SK-N-SH (cell line): ENCODE measurements around the gene NPC1.

Experiments used
- CHD2 ChIP-seq: fragments of 150-350 bp; IDR thresholded peaks from 2 replicates; pipeline ENCODE4 v1.6.1; 2018; ENCODE audit warnings: low read length; ENCODE audit not compliant: partially characterized antibody
- ELF1 ChIP-seq: IDR thresholded peaks from 2 replicates; pipeline ENCODE4 v1.4.0; 2012
- EP300 ChIP-seq, 2 experiments: IDR thresholded peaks; 2 replicates each; pipeline versions ENCODE4 v1.4.0 to v1.6.1; 2012; ENCODE audit warnings: borderline replicate concordance in 1 of 2, low read depth in 1 of 2, low read length in 1 of 2
- FOXM1 ChIP-seq: IDR thresholded peaks from 2 replicates; pipeline ENCODE4 v1.4.0; 2012; ENCODE audit warnings: low read depth, mild to moderate bottlenecking
- GATA2 ChIP-seq: sonication (generic); formaldehyde crosslinking; IDR thresholded peaks from 2 replicates; pipeline ENCODE4 v1.5.0; 2020; ENCODE audit warnings: mild to moderate bottlenecking, missing genetic modification reagents
- MXI1 ChIP-seq: IDR thresholded peaks from 2 replicates; pipeline ENCODE4 v1.6.1; 2012; ENCODE audit warnings: mild to moderate bottlenecking, low read depth, low read length, improper control_type of control experiment
- POLR2AphosphoS5 ChIP-seq: IDR thresholded peaks from 2 replicates; pipeline ENCODE4 v1.6.1; 2012; ENCODE audit warnings: low read depth, low read length
- RCOR1 ChIP-seq: fragments of 150-350 bp; IDR thresholded peaks from 2 replicates; pipeline ENCODE4 v1.6.1; 2017; ENCODE audit warnings: antibody characterized with exemption, low read length
- TF ChIP-seq, protein P1 (sequence below): fragments of 200-600 bp; sonication (generic); IDR thresholded peaks from 2 replicates; pipeline ENCODE4 v1.6.1; 2017; ENCODE audit warnings: antibody characterized with exemption, mild to moderate bottlenecking, moderate library complexity
- TF ChIP-seq, protein P2 (sequence below): fragments of 150-350 bp; IDR thresholded peaks from 2 replicates; pipeline ENCODE4 v1.6.1; 2017; ENCODE audit warnings: antibody characterized with exemption, low read length, low read depth, borderline replicate concordance
- TF ChIP-seq, protein P3 (sequence below): IDR thresholded peaks from 2 replicates; pipeline ENCODE4 v1.4.0; 2012; ENCODE audit warnings: low read depth
- TF ChIP-seq, protein P4 (sequence below): IDR thresholded peaks from 2 replicates; pipeline ENCODE4 v1.6.1; 2012; ENCODE audit warnings: mild to moderate bottlenecking, low read depth, low read length, moderate library complexity
- TF ChIP-seq, protein P5 (sequence below): IDR thresholded peaks from 2 replicates; pipeline ENCODE4; 2012
- TF ChIP-seq, protein P6 (sequence below): IDR thresholded peaks from 2 replicates; pipeline ENCODE4 v1.4.0; 2012; ENCODE audit warnings: low read depth, borderline replicate concordance

DNA sequence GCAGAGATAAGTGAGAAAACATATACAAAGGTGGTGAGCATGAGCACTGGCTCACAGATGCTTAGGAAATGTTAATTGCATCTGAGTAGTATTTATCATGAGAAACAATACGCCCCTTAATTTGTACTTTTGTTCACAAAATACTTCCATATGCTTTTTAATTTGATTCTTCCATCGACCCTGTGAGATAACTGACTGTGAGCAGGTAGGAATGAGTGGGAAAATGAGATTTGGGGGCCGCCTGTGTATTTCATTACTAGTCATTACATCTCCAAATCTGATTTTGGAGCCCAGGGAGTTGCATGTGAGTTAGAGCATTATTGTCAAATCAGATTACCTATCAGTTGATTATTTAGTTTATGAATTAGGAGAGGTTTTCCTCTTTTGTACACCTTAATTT, 36.7 kb upstream of the NPC1 start:
- TF ChIP-seq POLR2AphosphoS5 (0 out of 2 replicates have a peak, but pooled peaks have one; percentile 17), ELF1 (no peak), EP300 (IDR thresholded peaks at IDR 0.05; ENCODE audit: borderline replicate concordance in 1 of 2, low read depth in 1 of 2, low read length in 1 of 2) (peak in 1 of 2 experiments; percentile 88; a peak in 2 of 4 replicates), FOXM1 (no peak), MXI1 (0 out of 2 replicates have a peak, but pooled peaks have one; percentile 19), CHD2 (peak; percentile 82), RCOR1 (peak; percentile 93), GATA2 (CRISPR knock-in tag) (peak; percentile 96)
- TF ChIP-seq, protein P1, sequence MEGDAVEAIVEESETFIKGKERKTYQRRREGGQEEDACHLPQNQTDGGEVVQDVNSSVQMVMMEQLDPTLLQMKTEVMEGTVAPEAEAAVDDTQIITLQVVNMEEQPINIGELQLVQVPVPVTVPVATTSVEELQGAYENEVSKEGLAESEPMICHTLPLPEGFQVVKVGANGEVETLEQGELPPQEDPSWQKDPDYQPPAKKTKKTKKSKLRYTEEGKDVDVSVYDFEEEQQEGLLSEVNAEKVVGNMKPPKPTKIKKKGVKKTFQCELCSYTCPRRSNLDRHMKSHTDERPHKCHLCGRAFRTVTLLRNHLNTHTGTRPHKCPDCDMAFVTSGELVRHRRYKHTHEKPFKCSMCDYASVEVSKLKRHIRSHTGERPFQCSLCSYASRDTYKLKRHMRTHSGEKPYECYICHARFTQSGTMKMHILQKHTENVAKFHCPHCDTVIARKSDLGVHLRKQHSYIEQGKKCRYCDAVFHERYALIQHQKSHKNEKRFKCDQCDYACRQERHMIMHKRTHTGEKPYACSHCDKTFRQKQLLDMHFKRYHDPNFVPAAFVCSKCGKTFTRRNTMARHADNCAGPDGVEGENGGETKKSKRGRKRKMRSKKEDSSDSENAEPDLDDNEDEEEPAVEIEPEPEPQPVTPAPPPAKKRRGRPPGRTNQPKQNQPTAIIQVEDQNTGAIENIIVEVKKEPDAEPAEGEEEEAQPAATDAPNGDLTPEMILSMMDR, result no peak
- TF ChIP-seq, protein P2, sequence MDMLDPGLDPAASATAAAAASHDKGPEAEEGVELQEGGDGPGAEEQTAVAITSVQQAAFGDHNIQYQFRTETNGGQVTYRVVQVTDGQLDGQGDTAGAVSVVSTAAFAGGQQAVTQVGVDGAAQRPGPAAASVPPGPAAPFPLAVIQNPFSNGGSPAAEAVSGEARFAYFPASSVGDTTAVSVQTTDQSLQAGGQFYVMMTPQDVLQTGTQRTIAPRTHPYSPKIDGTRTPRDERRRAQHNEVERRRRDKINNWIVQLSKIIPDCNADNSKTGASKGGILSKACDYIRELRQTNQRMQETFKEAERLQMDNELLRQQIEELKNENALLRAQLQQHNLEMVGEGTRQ, result no peak
- TF ChIP-seq, protein P3, sequence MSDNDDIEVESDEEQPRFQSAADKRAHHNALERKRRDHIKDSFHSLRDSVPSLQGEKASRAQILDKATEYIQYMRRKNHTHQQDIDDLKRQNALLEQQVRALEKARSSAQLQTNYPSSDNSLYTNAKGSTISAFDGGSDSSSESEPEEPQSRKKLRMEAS, result no peak
- TF ChIP-seq, protein P4, sequence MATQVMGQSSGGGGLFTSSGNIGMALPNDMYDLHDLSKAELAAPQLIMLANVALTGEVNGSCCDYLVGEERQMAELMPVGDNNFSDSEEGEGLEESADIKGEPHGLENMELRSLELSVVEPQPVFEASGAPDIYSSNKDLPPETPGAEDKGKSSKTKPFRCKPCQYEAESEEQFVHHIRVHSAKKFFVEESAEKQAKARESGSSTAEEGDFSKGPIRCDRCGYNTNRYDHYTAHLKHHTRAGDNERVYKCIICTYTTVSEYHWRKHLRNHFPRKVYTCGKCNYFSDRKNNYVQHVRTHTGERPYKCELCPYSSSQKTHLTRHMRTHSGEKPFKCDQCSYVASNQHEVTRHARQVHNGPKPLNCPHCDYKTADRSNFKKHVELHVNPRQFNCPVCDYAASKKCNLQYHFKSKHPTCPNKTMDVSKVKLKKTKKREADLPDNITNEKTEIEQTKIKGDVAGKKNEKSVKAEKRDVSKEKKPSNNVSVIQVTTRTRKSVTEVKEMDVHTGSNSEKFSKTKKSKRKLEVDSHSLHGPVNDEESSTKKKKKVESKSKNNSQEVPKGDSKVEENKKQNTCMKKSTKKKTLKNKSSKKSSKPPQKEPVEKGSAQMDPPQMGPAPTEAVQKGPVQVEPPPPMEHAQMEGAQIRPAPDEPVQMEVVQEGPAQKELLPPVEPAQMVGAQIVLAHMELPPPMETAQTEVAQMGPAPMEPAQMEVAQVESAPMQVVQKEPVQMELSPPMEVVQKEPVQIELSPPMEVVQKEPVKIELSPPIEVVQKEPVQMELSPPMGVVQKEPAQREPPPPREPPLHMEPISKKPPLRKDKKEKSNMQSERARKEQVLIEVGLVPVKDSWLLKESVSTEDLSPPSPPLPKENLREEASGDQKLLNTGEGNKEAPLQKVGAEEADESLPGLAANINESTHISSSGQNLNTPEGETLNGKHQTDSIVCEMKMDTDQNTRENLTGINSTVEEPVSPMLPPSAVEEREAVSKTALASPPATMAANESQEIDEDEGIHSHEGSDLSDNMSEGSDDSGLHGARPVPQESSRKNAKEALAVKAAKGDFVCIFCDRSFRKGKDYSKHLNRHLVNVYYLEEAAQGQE, result no peak
- TF ChIP-seq, protein P5, sequence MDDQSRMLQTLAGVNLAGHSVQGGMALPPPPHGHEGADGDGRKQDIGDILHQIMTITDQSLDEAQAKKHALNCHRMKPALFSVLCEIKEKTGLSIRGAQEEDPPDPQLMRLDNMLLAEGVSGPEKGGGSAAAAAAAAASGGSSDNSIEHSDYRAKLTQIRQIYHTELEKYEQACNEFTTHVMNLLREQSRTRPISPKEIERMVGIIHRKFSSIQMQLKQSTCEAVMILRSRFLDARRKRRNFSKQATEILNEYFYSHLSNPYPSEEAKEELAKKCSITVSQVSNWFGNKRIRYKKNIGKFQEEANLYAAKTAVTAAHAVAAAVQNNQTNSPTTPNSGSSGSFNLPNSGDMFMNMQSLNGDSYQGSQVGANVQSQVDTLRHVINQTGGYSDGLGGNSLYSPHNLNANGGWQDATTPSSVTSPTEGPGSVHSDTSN, result no peak
- TF ChIP-seq, protein P6, sequence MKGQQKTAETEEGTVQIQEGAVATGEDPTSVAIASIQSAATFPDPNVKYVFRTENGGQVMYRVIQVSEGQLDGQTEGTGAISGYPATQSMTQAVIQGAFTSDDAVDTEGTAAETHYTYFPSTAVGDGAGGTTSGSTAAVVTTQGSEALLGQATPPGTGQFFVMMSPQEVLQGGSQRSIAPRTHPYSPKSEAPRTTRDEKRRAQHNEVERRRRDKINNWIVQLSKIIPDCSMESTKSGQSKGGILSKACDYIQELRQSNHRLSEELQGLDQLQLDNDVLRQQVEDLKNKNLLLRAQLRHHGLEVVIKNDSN, result no peak
